ENCODE data around the gene CSK. TPM values are rescaled to one million over a fixed set of nuclear protein-coding genes. Genes with fewer than 3 reads are reported as not detected.

Gene CSK
- total and polyA plus RNA-seq, 2 experiments from 2014 or later = 16.9 to 19.1 TPM

GRCh38 chr15:74769463-74770025 is 12.3 kb upstream of the CSK start:
- H3K4me3 ChIP-seq = no peak overlapping the region
- H3K36me3 ChIP-seq (replicated peaks; ENCODE audit: insufficient read depth, low read depth) = no peaks in the 10 kb centered on the region

GRCh38 chr15:74770211-74770903 is 11.5 kb upstream of the CSK start:
- Histone ChIP-seq H3K9me2 (replicated peaks; ENCODE audit: insufficient read depth) (no peaks in the 10 kb centered on the region), H3K79me2 (no peaks in the 10 kb centered on the region), H3K4me3 (no peak overlapping the region), H2AFZ (no peak overlapping the region), H3K4me1 (ENCODE audit: insufficient read depth) (no peaks in the 10 kb centered on the region), H3K36me3 (replicated peaks; ENCODE audit: insufficient read depth, low read depth) (no peaks in the 10 kb centered on the region), H3K4me2 (no peak overlapping the region), H3K9me3 (ENCODE audit: low read depth) (no peaks in the 10 kb centered on the region), H3K27ac (no peak overlapping the region), H4K20me1 (ENCODE audit: insufficient read depth, poor library complexity, severe bottlenecking) (no peaks in the 10 kb centered on the region), H3K27me3 (no peaks in the 10 kb centered on the region)
- no peak for DNase-seq (ENCODE audit: low spot score)
- TF ChIP-seq CTCF (IDR thresholded peaks at IDR 0.05; ENCODE audit: poor library complexity) = no peak
- no peak for TF ChIP-seq EZH2 (IDR thresholded peaks at IDR 0.05; ENCODE audit: borderline replicate concordance)
- no peak for TF ChIP-seq EZH2phosphoT487 (IDR thresholded peaks at IDR 0.05; ENCODE audit: low read depth, severe bottlenecking, unreplicated experiment)
- WGBS (ENCODE audit: low lambda C conversion rate, missing lambda C conversion rate) = 76% methylated on average over 4 of the region's 4 CpGs

More at GRCh38 chr15:74769463-74770025, 12.3 kb upstream of the CSK start:
- no peaks in the 10 kb centered on the region for H3K79me2 ChIP-seq
- no peaks in the 10 kb centered on the region for H3K9me3 ChIP-seq (ENCODE audit: low read depth)
- no peaks in the 10 kb centered on the region for H3K9me2 ChIP-seq (replicated peaks; ENCODE audit: insufficient read depth)
- no peak overlapping the region for H2AFZ ChIP-seq
- no peak overlapping the region for H3K27ac ChIP-seq
- no peaks in the 10 kb centered on the region for H3K4me1 ChIP-seq (ENCODE audit: insufficient read depth)
- 70% methylated on average over 7 of the region's 7 CpGs for WGBS (ENCODE audit: low lambda C conversion rate, missing lambda C conversion rate)
- TF ChIP-seq CTCF (IDR thresholded peaks at IDR 0.05; ENCODE audit: poor library complexity) (no peak), EZH2phosphoT487 (IDR thresholded peaks at IDR 0.05; ENCODE audit: low read depth, severe bottlenecking, unreplicated experiment) (no peak), EZH2 (IDR thresholded peaks at IDR 0.05; ENCODE audit: borderline replicate concordance) (no peak)
- DNase-seq (ENCODE audit: low spot score) = no peak
- H3K4me2 ChIP-seq = no peak overlapping the region
- H3K27me3 ChIP-seq = no peaks in the 10 kb centered on the region
- H4K20me1 ChIP-seq (ENCODE audit: insufficient read depth, poor library complexity, severe bottlenecking) = no peaks in the 10 kb centered on the region

- 79% methylated on average over 5 of the region's 5 CpGs for WGBS (ENCODE audit: low lambda C conversion rate, missing lambda C conversion rate)
- TF ChIP-seq CTCF (IDR thresholded peaks at IDR 0.05; ENCODE audit: poor library complexity) = no peak
- TF ChIP-seq EZH2phosphoT487 (IDR thresholded peaks at IDR 0.05; ENCODE audit: low read depth, severe bottlenecking, unreplicated experiment) = no peak
- no peak for TF ChIP-seq EZH2 (IDR thresholded peaks at IDR 0.05; ENCODE audit: borderline replicate concordance)
- no peak overlapping the region for H3K4me2 ChIP-seq
- H3K79me2 ChIP-seq = no peaks in the 10 kb centered on the region
- H3K4me3 ChIP-seq = no peak overlapping the region
- no peaks in the 10 kb centered on the region for H3K36me3 ChIP-seq (replicated peaks; ENCODE audit: insufficient read depth, low read depth)
- no peaks in the 10 kb centered on the region for H3K4me1 ChIP-seq (ENCODE audit: insufficient read depth)
- H3K27me3 ChIP-seq = no peaks in the 10 kb centered on the region
- no peak overlapping the region for H2AFZ ChIP-seq
- no peaks in the 10 kb centered on the region for H3K9me2 ChIP-seq (replicated peaks; ENCODE audit: insufficient read depth)
- DNase-seq (ENCODE audit: low spot score) = no peak
- no peaks in the 10 kb centered on the region for H3K9me3 ChIP-seq (ENCODE audit: low read depth)
- no peaks in the 10 kb centered on the region for H4K20me1 ChIP-seq (ENCODE audit: insufficient read depth, poor library complexity, severe bottlenecking)
- no peak overlapping the region for H3K27ac ChIP-seq
These were observed 8.6 kb upstream of the CSK start for GRCh38 chr15:74773329-74773728.

All from hepatocyte (in vitro differentiated cells).